ENCODE data around the gene IFIT1.
"Not testable (repeated sequence)": the region's sequence is repeated elsewhere in the genome, so short reads cannot be mapped to it uniquely, and the experiment has no call there.

GRCh38 chr10:89391226-89391576 lies 1.2 kb upstream of the IFIT1 start:
- not testable (repeated sequence) for TF ChIP-seq CTCF (IDR thresholded peaks at IDR 0.05; ENCODE audit: insufficient read depth, low read length); POLR2AphosphoS5 (IDR thresholded peaks at IDR 0.05; ENCODE audit: low read depth)
- TF ChIP-seq, protein P1, sequence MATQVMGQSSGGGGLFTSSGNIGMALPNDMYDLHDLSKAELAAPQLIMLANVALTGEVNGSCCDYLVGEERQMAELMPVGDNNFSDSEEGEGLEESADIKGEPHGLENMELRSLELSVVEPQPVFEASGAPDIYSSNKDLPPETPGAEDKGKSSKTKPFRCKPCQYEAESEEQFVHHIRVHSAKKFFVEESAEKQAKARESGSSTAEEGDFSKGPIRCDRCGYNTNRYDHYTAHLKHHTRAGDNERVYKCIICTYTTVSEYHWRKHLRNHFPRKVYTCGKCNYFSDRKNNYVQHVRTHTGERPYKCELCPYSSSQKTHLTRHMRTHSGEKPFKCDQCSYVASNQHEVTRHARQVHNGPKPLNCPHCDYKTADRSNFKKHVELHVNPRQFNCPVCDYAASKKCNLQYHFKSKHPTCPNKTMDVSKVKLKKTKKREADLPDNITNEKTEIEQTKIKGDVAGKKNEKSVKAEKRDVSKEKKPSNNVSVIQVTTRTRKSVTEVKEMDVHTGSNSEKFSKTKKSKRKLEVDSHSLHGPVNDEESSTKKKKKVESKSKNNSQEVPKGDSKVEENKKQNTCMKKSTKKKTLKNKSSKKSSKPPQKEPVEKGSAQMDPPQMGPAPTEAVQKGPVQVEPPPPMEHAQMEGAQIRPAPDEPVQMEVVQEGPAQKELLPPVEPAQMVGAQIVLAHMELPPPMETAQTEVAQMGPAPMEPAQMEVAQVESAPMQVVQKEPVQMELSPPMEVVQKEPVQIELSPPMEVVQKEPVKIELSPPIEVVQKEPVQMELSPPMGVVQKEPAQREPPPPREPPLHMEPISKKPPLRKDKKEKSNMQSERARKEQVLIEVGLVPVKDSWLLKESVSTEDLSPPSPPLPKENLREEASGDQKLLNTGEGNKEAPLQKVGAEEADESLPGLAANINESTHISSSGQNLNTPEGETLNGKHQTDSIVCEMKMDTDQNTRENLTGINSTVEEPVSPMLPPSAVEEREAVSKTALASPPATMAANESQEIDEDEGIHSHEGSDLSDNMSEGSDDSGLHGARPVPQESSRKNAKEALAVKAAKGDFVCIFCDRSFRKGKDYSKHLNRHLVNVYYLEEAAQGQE (IDR thresholded peaks at IDR 0.05; ENCODE audit: insufficient replicate concordance, low read depth) = not testable (repeated sequence)
